CD4-positive, alpha-beta T cell treated with Interleukin-15 for 1 hour (primary cell): ENCODE results near the gene SZRD1.

Experiments
- DNase-seq: peaks from one replicate; pipeline ENCODE4 v3.0.0-alpha.2; 2020

SZRD1 gene

DNA sequence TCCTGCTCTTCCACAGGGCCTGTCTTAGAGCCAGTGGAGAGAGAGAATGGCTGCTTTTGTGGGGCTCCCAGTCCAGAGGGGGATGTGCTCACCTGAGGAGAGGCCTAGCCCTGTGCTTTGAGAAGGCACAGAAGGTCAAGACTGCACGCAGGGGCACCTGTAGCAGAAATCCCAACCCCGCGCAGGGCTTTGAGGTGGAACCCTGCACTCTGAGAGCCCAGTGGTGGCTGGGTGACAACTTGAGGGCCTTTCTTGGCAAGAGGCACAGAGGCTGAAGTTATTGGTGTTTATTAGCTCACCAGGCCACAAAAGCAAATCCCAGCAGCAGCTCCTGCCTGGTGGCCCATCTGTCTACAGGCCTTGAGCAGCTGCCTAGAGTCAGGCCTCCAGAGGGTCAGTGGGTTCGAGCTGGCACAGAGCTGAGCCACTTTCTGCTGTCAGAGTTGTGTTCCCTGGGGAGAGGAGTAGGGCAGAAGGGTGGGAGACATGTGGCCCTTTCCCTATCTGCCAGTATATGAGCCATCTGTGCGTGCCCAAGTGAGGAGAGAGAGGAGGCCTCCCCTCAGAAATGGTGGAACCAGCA lies 31.4 kb downstream of the SZRD1 start:
- DNase-seq, result no peak

DNA sequence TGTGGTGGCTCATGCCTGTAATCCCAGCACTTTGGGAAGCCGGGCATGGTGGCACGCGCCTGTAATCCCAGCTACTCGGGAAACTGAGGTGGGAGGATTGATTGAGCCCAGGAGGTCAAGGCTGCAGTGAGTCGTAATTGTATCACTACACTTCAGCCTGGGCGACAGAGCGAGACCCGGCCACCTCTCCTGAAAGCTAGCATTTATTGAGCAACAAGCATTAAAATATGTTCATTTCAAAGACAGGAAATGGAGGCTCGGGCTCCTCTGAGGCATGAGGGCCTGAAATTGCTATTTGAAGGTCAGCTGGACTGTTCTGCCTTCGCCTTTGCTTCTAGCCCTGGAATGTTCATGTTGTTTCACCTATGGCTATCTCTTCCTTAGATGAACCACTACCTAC lies 35.7 kb downstream of the SZRD1 start:
- DNase-seq, result no peak

- no peak for DNase-seq
These were observed 38.4 kb downstream of the SZRD1 start for GRCh38 chr1:16405441-16405840.

GRCh38 chr1:16406868-16407267 lies 39.8 kb downstream of the SZRD1 start:
- no peak for DNase-seq

- DNase-seq, result no peak
These were observed 42.6 kb downstream of the SZRD1 start for GRCh38 chr1:16409536-16410152.

DNA sequence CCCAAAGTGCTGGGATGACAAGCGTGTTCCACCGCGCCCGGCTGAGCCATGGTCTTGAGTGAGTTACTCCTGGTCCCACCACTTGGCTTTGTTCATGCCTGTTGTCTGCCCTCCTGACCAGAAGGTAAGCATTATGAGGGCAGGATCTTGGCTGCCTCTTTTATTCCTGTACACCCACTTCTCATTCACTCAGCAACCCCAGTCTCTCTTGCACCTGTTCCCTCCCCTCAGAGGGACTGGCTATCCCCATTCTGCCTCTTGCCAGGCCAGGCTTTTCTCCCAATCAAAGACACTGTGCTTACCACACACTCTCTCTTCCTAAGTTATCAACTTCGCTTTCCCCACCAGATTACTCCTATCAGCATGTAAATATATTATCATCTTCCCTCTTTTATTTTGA lies 43.8 kb downstream of the SZRD1 start:
- DNase-seq, result no peak

DNA sequence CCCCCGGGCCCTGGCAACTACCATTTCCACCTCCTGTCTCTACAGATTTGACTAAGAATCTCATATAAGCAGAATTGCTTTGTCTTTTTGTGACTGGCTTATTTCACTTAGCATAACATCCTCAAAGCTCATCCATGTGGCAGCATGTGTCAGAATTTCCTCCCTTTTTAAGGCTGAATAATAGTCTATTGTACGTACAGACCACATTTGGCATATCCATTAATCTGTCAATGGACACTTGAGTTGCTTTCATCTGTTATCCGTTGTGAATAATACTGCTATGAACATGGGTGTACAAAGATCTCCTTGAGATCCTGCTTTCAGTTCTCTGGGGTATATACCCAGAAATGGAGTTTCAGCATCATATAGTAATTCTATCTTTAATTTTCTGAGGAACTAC lies 46.1 kb downstream of the SZRD1 start:
- no peak for DNase-seq

DNA sequence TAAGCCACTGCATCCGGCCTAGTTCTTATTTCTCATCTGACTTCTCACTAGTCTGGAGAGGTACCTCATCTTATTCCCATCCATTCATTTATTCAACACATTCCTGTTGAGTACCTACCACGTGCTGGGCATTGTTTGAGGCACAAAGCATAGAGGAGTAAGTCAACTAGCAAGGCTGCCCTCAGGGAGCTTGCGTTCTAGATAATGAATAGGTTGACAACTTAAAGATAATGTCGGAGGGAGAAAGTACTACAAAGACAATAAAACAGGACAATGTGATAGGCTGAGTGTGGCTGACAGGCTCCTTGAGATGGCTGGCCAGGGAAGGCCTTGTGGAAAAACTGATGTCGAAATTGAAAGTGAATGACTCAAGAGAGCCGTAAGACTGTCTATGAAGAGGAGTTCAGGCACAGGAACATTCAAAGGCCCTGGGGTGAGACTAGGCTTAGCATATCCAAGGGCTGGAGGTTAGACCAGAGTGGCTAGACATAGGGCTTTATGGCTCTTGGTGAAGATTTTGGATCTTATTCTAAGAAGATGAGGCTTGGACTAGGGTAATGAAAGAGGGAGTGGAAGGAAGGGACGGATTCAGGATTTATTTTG lies 51.9 kb downstream of the SZRD1 start:
- DNase-seq, result no peak

GRCh38 chr1:16420424-16421118 lies 53.5 kb downstream of the SZRD1 start:
- peak; percentile 39 for DNase-seq

- DNase-seq, result no peak
These were observed 54.2 kb downstream of the SZRD1 start for GRCh38 chr1:16421201-16421600.

- DNase-seq, result no peak
These were observed 55.0 kb downstream of the SZRD1 start for GRCh38 chr1:16422041-16422440.

DNA sequence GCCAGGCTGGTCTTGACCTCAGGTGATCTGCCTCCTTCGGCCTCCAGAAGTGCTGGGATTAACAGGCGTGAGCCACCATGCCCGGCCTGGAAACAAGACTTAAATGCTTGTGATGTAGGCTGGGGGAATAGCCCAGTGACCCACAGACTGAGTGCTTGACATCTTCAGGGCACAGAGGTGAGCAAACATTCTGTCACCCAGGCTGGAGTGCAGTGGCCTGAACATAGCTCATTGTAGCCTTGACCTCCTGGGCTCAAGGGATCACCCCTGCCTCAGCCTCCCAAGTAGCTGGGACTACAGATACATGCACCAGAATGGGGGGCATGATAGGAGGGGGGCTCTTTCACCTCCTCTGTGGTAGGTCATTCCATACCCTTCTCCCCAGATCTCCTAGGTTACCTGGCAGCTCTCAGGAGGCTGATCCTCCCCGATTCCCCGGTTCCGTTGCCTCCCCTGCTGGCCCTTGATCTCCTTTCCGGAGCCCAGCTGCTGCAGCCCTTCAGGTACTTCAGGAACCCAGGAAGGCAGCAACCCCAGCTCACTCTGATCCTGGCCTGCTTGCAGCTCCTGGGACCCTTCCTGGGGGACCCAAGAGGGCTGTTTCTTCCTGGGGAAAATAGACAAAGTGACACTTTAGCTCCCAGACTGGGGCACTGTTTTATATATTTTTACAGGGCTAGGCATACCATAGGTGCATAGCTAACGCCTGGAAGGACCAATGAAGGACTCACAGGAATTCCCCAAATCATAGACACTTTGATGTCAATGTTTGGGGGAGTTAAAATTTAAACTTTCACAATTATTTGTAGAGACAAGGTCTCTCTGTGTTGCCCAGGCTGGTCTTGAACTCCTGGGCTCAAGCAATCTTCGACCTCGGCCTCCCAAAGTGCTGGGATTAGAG lies 58.3 kb downstream of the SZRD1 start:
- DNase-seq, result no peak

GRCh38 chr1:16430606-16431005 lies 63.6 kb downstream of the SZRD1 start:
- DNase-seq, result no peak

DNA sequence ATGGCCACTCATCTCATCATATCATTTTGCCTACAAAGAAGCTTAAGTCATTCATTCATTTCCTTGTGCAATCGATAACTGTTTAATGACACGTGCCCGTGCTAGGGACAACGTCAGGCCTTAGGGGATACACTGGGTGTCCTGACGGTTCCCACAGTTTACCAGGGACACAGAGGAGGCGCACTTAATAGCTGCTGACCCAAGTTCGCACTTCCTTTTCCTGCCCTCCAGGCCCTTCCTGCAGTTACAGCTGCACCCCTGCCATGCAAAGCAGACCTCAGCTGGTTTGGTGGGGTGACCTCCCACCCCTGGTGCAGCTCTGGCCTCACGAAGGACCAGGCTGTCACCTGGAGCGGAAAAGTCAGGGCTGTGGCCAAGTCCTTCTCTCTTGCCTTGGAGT lies 66.0 kb downstream of the SZRD1 start:
- no peak for DNase-seq

DNA sequence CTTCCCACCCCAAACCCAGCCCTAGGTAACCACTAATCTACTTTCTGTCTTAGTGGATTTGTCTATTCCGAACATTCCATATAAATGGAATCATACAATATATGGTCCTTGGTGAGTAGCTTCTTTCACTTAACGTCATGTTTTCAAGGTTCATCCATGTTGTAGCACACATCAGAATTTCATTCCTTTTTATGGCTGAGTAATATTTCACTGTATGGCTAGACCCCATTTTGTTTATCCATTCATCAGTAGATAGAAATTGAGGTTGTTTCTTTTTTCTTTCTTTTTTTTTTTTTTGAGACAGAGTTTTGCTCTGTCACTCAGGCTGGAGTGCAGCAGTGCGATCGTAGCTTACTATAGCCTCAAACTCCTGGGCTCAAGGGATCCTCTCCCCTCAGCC lies 67.0 kb downstream of the SZRD1 start:
- DNase-seq, result no peak

DNA sequence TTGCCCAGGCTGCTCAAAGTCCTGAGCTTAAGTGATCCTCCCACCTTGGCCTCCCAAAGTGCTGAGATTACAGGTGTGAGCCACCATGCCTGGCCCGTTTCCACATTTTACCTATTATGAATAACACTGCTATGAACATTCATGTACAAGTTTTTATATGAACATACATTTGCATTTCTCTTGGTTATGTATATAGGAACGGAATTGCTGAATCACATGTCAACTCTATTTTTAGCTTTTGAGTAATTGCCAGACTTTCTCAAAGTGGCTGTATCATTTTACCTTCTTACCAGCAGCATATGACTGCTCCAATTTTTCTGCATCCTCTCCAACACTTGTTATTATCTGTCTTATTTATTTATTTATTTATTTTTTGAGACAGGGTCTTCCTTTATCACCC lies 67.5 kb downstream of the SZRD1 start:
- no peak for DNase-seq

DNA sequence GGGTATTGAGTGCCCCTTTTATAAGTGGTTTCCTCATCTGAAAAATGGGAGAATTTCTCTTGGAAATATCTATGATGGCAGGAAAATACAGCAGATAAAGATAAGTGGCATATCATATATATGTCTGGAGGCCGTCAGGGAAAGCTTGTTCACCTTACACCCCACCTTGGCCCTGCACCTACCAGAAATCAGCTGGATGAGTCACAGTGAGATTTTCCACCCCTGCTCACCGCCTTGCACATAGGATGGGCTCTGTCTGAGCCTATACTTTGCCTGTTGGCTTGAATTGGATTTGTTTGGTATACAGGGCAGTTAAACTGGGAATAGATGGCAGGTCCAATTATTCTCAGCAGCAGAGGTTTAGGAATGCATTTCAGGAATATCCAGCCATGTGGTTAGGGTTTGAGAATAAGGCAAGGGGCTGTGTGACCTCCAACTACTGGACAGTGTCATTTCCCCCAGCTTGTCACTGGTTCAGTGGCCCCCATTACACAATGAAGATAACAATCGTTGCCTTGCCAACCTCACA lies 70.0 kb downstream of the SZRD1 start, which contains the start of gene SPATA21:
SPATA21 (minus strand) TSS at position 479 of the 529 bp plus-strand sequence. CDS start 6,053 bp downstream, outside the sequence.
- DNase-seq, result no peak

- no peak for DNase-seq
These were observed 71.5 kb downstream of the SZRD1 start for GRCh38 chr1:16438516-16438915.

DNA sequence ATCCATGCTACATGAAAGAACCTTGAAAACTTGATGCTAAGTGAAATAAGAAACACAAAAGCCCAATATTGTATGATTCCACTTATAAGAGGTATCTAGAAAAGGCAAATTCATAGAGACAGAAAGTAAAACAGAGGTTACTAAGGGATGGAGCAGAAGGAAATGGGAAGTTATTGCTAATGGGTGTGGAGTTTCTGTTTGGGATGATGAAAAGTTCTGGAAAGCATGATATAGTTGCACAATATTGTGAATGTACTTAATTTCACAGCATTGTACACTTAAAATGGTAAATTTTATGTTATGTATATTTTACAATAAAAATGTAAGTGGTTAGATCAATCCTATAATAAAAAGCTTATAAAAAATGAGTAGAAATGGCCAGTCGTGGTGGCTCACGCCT lies 71.9 kb downstream of the SZRD1 start:
- no peak for DNase-seq

- no peak for DNase-seq
These were observed 73.1 kb downstream of the SZRD1 start for GRCh38 chr1:16440131-16440469.

GRCh38 chr1:16440470-16441281 lies 73.6 kb downstream of the SZRD1 start, which contains the start of gene NECAP2:
Gene NECAP2 (plus strand): TSS chr1:16440724. CDS start chr1:16440762, 38 bp downstream.
- DNase-seq, result peak; percentile 91

GRCh38 chr1:16441282-16441665 lies 74.2 kb downstream of the SZRD1 start:
- DNase-seq, result no peak
